Fibroblast of pulmonary artery (primary cell): ENCODE data around the gene PLEKHA8.
A peak's percentile ranks its signal among the peaks of the same experiment; 100 is the strongest.

Experiments
- DNase-seq: peaks from one replicate; pipeline ENCODE4 v3.0.0-alpha.2; 2010; ENCODE audit warnings: low read depth
- H3K4me3 ChIP-seq: replicated peaks from 2 replicates; pipeline ENCODE4 v1.5.1; 2011; ENCODE audit warnings: low read depth, mild to moderate bottlenecking, control low read depth, low read length, moderate library complexity
- CTCF ChIP-seq: IDR thresholded peaks from 2 replicates; pipeline ENCODE4 v1.5.1; 2011; ENCODE audit warnings: mild to moderate bottlenecking, control low read depth, low read length, inconsistent platforms; ENCODE audit errors: missing control alignments

The PLEKHA8 gene

DNA sequence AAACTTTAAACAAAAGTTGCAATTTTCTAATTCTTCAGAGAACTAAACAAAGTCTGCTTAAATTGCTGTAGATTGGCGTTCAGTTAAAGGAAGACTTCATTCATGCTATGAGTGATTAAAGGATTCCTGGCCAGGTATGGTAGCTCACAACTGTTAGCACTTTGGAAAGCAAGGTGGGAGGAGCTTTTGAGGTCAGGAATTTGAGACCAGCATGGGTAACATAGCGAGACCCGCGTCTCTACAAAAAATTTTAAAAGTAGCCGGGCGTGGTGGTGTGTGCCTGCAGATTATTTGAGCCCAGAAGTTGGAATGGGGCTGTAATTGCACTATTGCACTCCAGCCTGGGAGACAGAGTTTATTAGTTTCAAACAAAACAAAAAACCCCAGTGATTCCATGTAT, 25.1 kb upstream of the PLEKHA8 start:
- TF ChIP-seq CTCF = no peak
- H3K4me3 ChIP-seq = no peak overlapping the region
- no peak for DNase-seq

DNA sequence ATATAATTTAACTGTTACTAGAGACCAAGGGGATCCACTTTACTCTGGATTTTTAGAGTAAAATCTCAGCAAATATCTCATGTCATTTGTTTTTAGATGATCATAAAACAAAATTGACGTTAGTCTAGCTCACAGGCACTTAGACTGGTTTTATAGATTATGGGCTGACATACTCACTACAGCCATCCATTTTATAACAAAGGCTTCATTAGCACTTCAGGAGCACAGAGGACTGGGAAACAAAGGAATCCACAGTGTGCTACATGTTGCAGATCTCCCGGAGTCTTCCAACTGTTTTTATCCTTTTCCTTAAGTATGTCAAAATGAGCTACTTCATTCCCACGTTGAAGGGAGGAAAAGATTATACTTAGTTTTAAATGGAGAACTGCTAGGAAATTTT, 22.7 kb upstream of the PLEKHA8 start:
- DNase-seq = no peak
- H3K4me3 ChIP-seq = no peak overlapping the region
- TF ChIP-seq CTCF = no peak

DNA sequence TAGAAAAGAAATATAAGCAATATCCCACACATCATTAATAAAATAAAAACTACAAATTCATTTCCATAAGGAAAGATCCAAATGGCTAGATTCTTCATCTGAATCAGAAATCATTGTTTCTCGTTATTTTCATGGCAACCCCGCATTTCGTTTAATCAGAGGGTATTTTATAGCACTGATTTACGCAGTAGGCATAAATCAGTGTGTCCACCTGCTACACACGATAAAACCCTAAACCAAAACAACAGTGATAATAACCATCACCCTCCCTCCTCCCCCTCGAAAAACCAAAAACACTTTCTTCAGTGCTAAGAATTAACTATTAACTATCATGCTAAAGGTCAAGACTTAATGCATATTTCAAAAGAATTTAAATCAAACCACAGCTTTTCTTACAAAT, 18.2 kb upstream of the PLEKHA8 start:
- TF ChIP-seq CTCF = no peak
- DNase-seq = no peak
- no peak overlapping the region for H3K4me3 ChIP-seq

GRCh38 chr7:30012757-30013156, 15.5 kb upstream of the PLEKHA8 start:
- no peak overlapping the region for H3K4me3 ChIP-seq
- TF ChIP-seq CTCF = no peak
- DNase-seq = no peak

DNA sequence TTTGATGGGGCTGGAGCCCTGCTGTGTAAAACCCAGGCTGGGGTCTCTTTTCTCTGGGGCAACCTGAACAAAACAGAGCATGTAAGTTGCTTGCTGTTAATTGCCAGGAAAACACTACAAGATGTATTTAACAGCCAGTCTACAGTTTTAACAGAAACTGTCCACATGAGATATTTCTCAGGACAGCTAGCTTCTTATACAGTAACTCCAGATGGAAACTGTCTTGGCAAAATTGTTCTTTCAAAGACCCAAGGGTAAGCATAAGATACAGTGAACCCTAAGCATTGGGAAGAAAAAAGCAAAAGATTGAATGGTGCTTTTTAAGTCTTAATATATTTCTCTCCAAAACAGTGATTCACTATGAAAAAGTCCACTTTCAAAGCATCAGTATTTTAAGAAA, 9.8 kb upstream of the PLEKHA8 start:
- TF ChIP-seq CTCF = no peak

GRCh38 chr7:30019387-30019786, 8.8 kb upstream of the PLEKHA8 start:
- no peak overlapping the region for H3K4me3 ChIP-seq
- TF ChIP-seq CTCF = peak; percentile 17
- no peak for DNase-seq

More for the DNA sequence above, 9.8 kb upstream of the PLEKHA8 start:
- no peak overlapping the region for H3K4me3 ChIP-seq
- DNase-seq = no peak

DNA sequence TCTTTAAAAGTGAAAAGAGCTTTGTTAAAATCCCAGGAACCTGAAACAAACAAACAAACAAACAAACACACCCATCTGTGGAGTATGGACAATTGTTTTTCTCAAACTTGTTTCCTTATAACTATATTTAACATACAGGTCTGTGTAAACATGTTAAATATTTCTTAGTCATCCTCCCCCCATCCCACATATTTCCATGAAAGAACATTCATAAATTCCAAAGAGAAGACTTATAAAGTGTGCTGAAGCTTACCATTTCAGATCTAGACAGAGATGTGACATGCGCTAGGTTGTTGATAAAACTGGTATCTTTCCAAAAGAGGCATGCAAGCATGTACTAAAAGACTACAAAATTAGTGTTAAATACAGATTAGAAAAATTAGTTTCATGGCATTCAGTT, 8.3 kb upstream of the PLEKHA8 start:
- no peak for TF ChIP-seq CTCF

More for the DNA sequence above, 8.3 kb upstream of the PLEKHA8 start:
- DNase-seq = peak; percentile 20
- no peak overlapping the region for H3K4me3 ChIP-seq
